Erythroblast (primary cell): Measurements from ENCODE around the gene KCP.

Source experiments
- DNase-seq, 2 experiments: peaks; one replicate each; lab custom pipeline; 2025; lab: John Stamatoyannopoulos, UW
- GATA1 ChIP-seq: IDR thresholded peaks from 2 replicates; pipeline ENCODE4 v1.6.1; 2011; ENCODE audit warnings: low read depth, mild to moderate bottlenecking, control low read depth, low read length, moderate library complexity
- POLR2A ChIP-seq: IDR thresholded peaks from 2 replicates; pipeline ENCODE4 v1.6.1; 2011; ENCODE audit warnings: mild to moderate bottlenecking, low read length

The KCP gene

DNA sequence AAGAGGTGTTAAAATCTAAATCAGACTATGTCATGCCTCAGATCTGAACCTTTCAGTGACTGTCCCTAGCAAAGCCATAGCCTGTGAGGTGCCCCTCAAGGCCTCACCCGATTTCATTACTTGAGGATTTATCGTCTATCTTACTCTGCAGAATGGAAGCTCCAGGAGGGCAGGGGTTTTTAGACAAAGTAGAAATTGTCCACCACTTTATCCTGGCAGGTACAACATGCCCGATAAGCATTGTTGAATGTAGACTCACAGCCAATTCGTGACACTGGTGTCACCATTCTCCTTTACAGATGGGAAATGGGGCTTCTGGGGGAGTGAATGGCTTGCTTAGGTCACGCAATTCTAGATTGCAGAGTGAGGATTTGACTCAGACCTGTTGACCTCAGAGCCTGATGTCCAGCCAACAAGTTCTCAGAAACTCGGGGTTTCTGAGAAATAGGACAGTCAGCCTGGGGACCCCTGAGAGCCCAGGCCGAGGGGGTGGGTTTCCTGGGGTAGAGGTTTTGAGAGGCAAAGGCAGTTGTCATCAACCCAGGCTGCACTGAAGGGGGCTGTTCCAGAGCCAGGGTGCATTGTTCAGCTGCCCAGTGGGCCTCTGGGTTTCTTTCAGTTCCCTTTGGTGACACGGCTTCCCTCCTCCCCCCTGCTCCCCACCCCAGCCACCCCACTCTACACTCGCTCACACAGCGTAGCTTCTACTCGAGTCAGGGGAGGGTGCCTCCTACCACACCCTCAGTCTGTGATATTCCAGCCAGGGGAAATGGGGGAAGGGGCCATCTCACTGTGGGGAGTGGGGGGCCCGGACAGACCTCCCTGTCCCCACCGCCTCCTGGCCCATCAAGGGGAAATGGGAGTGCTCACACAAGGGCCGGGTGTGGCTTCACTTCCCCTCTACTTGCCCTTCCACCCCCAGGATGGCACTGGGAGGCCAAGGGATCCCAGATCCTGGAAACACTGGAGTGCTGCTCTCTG lies 24.1 kb upstream of the KCP start:
- TF ChIP-seq POLR2A = no peak
- no peak for TF ChIP-seq GATA1
- DNase-seq = no peak

DNA sequence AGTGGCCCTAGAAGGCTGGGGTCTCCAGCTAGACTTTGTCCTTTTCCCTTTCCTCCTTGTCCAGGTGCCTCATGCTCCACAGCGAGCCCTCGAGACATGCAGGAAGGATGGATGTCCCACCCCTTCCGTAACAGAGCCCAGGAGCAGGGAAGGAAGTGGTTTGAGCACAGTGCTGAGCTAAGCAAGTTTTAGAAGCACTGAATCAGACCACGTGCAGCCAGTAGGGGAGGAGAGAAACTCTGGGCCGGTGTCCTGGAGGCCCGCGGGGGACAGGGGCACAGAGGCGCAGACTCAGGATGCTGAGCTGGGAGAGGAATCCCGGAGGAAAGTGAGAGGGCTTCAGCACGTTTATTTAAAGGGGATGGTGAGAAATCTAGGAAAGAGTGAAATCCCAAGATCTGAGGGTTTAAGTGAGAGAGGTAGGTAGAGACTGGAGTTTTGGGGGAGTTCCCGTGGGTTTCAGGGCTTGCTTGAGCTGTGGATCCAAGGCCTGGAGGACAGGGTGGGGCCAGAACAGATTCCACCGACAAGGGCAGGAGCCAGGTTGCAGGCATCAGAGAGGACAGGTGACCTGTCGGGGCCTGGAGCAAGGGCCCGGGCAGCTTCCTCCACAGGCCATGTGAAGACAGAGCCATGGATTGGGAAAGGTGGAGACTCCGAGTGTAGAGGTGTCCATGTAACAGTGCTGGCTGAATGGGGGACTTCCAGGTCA lies 22.8 kb upstream of the KCP start:
- DNase-seq = no peak
- TF ChIP-seq POLR2A = no peak
- no peak for TF ChIP-seq GATA1

DNA sequence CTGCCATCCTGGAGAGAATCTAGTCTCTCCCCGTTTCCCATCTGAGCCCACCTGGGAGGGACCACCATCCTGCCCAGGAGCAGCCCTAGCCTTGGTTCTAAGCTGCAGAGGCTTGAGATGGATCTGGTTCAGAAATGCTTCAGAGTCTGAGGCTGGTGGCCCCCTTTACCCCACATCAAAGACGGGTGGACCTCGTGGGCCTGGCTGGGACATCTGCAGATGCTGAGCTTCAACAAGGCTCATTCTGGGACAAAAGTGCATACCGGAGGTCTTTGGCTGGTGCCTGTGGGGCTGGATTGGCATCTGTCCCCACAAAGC lies 22.3 kb upstream of the KCP start:
- DNase-seq = no peak
- no peak for TF ChIP-seq GATA1
- no peak for TF ChIP-seq POLR2A

DNA sequence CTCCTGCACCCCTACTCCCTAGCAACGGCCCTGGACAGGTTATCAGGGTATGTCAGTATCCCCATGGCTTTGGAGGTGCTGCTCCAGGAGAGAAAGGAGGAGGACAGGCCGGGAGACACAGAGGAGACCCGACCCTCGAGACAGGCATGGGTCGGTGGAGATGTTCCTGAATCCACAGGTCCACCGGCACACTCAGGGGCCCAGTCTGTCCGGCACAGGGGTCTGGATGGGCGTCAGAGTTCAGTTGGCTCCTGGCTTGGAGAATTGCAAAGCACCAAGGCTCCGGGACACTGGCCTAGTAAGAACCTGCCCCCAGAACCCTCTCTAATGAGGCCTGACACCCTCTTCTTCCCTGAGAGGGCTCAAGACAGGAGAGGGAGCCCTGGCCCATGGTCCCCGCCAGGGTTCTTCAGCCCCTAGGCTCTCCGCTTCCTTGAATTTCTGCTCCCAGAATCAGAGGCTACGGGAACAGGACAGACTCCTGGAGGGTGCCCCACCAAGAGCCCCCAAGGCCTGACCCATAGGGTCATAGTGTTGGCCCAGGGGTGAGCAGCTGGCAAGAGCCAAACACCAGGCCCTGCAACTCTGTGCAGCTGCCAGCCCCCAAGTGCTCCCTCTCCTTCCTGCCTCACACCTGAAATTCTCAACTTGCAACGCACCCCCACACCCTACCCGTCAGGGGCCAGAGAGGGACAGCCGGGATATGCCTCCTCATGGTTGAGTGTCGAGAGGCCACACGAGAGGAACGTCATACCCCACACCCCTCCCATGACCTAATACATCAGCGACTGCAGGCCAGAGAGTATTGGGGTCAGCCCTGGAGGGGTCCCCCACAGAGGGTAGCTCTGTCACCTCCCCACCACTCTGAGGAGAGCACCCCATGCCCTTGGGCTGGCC lies 21.7 kb upstream of the KCP start:
- TF ChIP-seq POLR2A (no peak), GATA1 (no peak)
- no peak for DNase-seq

GRCh38 chr7:128931190-128931798 lies 20.8 kb upstream of the KCP start:
- no peak for DNase-seq
- TF ChIP-seq POLR2A (no peak), GATA1 (no peak)

DNA sequence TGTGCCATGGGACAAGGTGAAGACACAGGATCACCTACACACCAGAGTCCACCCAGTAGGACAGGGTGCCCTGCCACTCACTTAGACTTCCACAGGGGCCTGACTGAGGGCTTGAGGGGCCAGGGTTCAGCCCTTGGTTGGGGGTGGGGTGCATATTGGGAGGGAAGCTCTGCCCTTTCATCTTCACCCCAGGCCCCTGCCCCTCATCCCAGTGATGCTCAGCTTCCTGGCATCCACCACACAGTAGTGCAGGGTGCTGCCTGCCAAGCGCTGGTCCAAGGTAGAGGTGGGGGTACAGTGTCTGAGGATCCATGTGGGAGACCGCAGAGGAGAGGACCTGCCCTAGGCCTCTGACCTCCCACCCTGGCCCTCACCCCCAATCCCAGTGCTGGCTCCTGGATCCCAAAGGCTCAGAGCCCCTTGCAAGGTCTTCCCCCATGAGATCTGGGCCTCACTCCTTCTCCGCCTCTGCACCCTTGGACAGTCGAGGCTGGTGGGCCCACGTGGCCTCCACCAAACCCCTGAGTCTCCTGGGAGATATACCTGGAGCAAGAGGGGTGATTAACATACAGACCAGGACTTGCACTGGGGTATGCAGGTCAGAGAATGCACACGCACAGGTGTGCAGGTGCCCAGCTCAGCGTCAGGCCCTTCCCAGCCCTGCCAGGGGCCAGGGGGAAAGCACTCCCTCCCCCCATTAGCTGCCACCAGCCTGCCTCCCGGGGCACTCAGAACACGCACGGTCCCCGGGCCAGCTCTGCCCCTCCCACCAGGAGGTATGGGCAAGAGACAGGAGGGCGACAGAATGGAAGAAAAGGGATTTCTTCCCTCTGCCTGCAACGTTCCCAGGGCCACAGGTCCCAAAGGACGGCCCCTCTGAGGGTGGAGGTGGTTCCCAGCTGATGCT lies 18.6 kb upstream of the KCP start:
- no peak for TF ChIP-seq GATA1
- no peak for TF ChIP-seq POLR2A

GRCh38 chr7:128928159-128928813 lies 17.8 kb upstream of the KCP start:
- DNase-seq = no peak
- no peak for TF ChIP-seq POLR2A
- TF ChIP-seq GATA1 = no peak

More for the DNA sequence above, 18.6 kb upstream of the KCP start:
- no peak for DNase-seq

DNA sequence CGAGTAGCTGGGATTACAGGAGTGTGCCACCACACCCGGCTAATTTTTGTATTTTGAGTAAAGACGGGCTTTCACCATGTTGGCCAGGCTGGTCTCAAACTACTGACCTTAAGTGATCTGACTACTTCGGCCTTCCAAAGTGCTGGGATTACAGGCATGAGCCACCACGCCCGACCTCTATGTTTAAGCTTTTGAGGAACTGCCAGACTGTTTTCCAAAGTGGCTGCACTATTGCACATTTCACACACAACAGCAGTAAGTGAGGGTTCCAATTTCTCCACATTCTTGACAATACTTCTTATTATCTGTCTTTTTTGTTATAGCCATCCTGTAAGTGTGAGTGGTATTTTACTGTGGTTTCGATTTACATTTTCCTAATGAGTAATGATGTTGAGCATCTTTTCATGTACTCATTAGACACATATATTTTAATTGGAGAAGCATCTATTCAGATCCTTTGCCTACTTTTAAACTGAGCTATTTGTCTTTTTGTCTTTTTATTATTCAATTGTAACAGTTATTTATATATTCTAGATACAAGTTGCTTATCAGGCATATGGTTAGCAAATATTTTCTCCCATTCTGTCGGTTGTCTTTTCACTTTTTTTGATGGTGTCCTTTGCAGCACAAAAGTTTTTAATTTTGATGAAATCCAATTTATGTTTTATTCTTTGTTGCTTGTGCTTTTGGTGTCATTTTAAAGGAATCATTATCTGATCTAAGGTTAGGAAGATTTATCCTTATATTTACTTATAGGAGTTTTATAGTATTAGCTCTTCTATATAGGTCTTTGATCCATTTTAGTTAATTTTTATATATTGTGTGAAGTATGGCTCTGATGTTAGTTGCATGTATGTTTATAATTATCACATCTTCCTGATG lies 14.4 kb upstream of the KCP start:
- no peak for DNase-seq
- TF ChIP-seq GATA1 (no peak), POLR2A (no peak)

- DNase-seq = no peak
- no peak for TF ChIP-seq GATA1
- no peak for TF ChIP-seq POLR2A
These were observed 12.9 kb upstream of the KCP start for GRCh38 chr7:128923411-128923800.

- DNase-seq = no peak
- no peak for TF ChIP-seq POLR2A
- no peak for TF ChIP-seq GATA1
These were observed 12.2 kb upstream of the KCP start for GRCh38 chr7:128922496-128923410.
